ENCODE measurements around the gene DPP9. TPM values are rescaled to one million over a fixed set of nuclear protein-coding genes. Genes with fewer than 3 reads are reported as not detected.

The DPP9 gene
- polyA plus RNA-seq, 3 donors = 12.6 to 23.8 (median 13.9) TPM

DNA sequence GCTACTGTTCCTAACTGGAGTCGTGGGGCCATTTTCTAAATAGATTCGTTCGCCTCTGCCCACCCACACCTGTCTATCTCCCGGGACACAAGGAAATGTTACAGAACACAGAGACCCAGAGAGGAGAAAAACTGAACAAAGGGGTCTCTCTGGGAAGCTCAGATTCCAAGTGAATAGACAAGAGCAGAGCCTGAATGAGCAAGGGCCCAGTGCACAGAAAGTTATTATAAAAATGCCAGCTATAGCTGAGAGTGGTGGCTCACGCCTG lies 40.7 kb upstream of the DPP9 start:
- Histone ChIP-seq H3K9me3 (replicated peaks in 1 of 2; ENCODE audit: control insufficient read depth in 1 of 2, insufficient read depth in 1 of 2, low read length in 2 of 2) (peaks cover 0 to 2% of the 10 kb centered on the region in 2 donors), H3K79me2 (ENCODE audit: insufficient read depth, low read length) (no peaks in the 10 kb centered on the region), H2AFZ (ENCODE audit: insufficient read depth, low read depth, low read length, poor library complexity, severe bottlenecking) (no peak overlapping the region), H4K20me1 (ENCODE audit: insufficient read depth, low read length) (no peaks in the 10 kb centered on the region), H3K9ac (ENCODE audit: insufficient read depth, low read length, poor library complexity, severe bottlenecking) (no peak overlapping the region), H3K4me2 (replicated peaks; ENCODE audit: extremely low read depth, low read length, poor library complexity, severe bottlenecking) (no peak overlapping the region), H3K4me3 (replicated peaks in 1 of 3; ENCODE audit: low read depth in 2 of 3, low read length in 3 of 3) (no peak overlapping the region), H3K27me3 (ENCODE audit: control insufficient read depth in 2 of 2, insufficient read depth in 2 of 2, low read length in 2 of 2) (peaks cover 0 to 22% of the 10 kb centered on the region in 2 donors), H3K36me3 (replicated peaks in 1 of 2; ENCODE audit: control insufficient read depth in 1 of 2, insufficient read depth in 2 of 2, low read length in 2 of 2) (no peaks in the 10 kb centered on the region), H3K4me1 (ENCODE audit: control insufficient read depth in 1 of 2, insufficient read depth in 2 of 2, low read length in 2 of 2) (peaks cover 7 to 10% of the 10 kb centered on the region in 2 donors), H3K27ac (ENCODE audit: low read depth in 1 of 2, low read length in 2 of 2) (no peak overlapping the region)
- Mint-ChIP-seq H3K27me3 (ENCODE audit: low read depth in 3 of 3) (peaks cover 24 to 51% (median 38%) of the 10 kb centered on the region in 3 donors), H3K9me3 (peaks cover 1 to 10% (median 3%) of the 10 kb centered on the region in 7 donors), H3K36me3 (no peaks in the 10 kb centered on the region), H3K4me3 (no peak overlapping the region), H3K27ac (no peak overlapping the region), H3K4me1 (peaks cover 7% of the 10 kb centered on the region)
- TF ChIP-seq, protein P1, sequence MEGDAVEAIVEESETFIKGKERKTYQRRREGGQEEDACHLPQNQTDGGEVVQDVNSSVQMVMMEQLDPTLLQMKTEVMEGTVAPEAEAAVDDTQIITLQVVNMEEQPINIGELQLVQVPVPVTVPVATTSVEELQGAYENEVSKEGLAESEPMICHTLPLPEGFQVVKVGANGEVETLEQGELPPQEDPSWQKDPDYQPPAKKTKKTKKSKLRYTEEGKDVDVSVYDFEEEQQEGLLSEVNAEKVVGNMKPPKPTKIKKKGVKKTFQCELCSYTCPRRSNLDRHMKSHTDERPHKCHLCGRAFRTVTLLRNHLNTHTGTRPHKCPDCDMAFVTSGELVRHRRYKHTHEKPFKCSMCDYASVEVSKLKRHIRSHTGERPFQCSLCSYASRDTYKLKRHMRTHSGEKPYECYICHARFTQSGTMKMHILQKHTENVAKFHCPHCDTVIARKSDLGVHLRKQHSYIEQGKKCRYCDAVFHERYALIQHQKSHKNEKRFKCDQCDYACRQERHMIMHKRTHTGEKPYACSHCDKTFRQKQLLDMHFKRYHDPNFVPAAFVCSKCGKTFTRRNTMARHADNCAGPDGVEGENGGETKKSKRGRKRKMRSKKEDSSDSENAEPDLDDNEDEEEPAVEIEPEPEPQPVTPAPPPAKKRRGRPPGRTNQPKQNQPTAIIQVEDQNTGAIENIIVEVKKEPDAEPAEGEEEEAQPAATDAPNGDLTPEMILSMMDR (IDR thresholded peaks at IDR 0.05) = no peak
- intact Hi-C loops (cut with micrococcal nuclease) = no loop called here
- no peak for DNase-seq
- WGBS (ENCODE audit: insufficient coverage) = 78% methylated on average over 4 of the region's 5 CpGs

DNA sequence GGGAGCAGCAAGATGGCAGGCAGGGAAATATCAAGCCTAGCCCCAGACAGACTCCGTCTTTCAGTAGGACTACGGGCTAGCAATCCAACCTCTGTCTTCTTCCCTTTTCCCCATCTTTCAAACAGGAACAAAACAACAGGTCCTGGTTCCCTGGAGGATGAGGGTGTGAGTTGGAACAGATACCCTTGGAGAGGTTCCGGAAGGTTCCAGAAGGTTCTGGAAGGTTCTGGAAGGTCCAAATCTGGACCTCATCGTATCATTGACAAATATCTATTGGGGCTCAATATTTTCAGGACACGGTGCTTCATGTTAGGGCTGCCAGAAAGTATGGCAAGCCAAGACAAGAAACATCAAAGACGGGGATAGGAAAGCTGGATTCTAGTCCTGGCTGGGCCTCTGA lies 39.4 kb upstream of the DPP9 start:
- 100% methylated on average over 3 of the region's 6 CpGs for WGBS (ENCODE audit: insufficient coverage)
- H3K27ac Mint-ChIP-seq = no peak overlapping the region
- peaks cover 24 to 57% (median 48%) of the 10 kb centered on the region in 3 donors for H3K27me3 Mint-ChIP-seq (ENCODE audit: low read depth in 3 of 3)
- H3K4me1 ChIP-seq (ENCODE audit: control insufficient read depth in 1 of 2, insufficient read depth in 2 of 2, low read length in 2 of 2) = peaks cover 8 to 10% of the 10 kb centered on the region in 2 donors
- no peak overlapping the region for H3K27ac ChIP-seq (ENCODE audit: low read depth in 1 of 2, low read length in 2 of 2)
- H3K27me3 ChIP-seq (ENCODE audit: control insufficient read depth in 2 of 2, insufficient read depth in 2 of 2, low read length in 2 of 2) = peaks cover 0 to 29% of the 10 kb centered on the region in 2 donors
- TF ChIP-seq, protein P1 (IDR thresholded peaks at IDR 0.05) = no peak
- no peak overlapping the region for H3K4me3 Mint-ChIP-seq
- peaks cover 0 to 5% of the 10 kb centered on the region in 2 donors for H3K9me3 ChIP-seq (replicated peaks in 1 of 2; ENCODE audit: control insufficient read depth in 1 of 2, insufficient read depth in 1 of 2, low read length in 2 of 2)
- intact Hi-C loops (cut with micrococcal nuclease) = no loop called here
- no peak overlapping the region for H2AFZ ChIP-seq (ENCODE audit: insufficient read depth, low read depth, low read length, poor library complexity, severe bottlenecking)
- no peak overlapping the region for H3K4me2 ChIP-seq (replicated peaks; ENCODE audit: extremely low read depth, low read length, poor library complexity, severe bottlenecking)
- H3K4me3 ChIP-seq (replicated peaks in 1 of 3; ENCODE audit: low read depth in 2 of 3, low read length in 3 of 3) = no peak overlapping the region
- H3K4me1 Mint-ChIP-seq = peaks cover 7% of the 10 kb centered on the region
- no peaks in the 10 kb centered on the region for H4K20me1 ChIP-seq (ENCODE audit: insufficient read depth, low read length)
- H3K79me2 ChIP-seq (ENCODE audit: insufficient read depth, low read length) = no peaks in the 10 kb centered on the region
- DNase-seq = no peak
- H3K9ac ChIP-seq (ENCODE audit: insufficient read depth, low read length, poor library complexity, severe bottlenecking) = no peak overlapping the region
- H3K36me3 ChIP-seq (replicated peaks in 1 of 2; ENCODE audit: control insufficient read depth in 1 of 2, insufficient read depth in 2 of 2, low read length in 2 of 2) = no peaks in the 10 kb centered on the region
- no peaks in the 10 kb centered on the region for H3K36me3 Mint-ChIP-seq
- H3K9me3 Mint-ChIP-seq = peaks cover 0 to 7% (median 5%) of the 10 kb centered on the region in 7 donors

Data from CD14-positive monocyte (primary cell).